Keratinocyte (primary cell): ENCODE data around the gene RELL1. TPM values are rescaled to one million over a fixed set of nuclear protein-coding genes. Genes with fewer than 3 reads are reported as not detected.

ENCODE experiments used
- DNase-seq: peaks from one replicate; pipeline ENCODE4 v3.0.0-alpha.2; 2011; ENCODE audit warnings: low read depth, missing footprints, low spot score
- FAIRE-seq: peaks from 2 replicates; lab custom pipeline; 2011; peaks lifted over from hg19 to GRCh38; lab: Jason Lieb, UNC
- H2AFZ ChIP-seq: 2 replicates; pipeline ENCODE4 v1.6.0; 2012; ENCODE audit warnings: low read length, control low read depth, inconsistent platforms; ENCODE audit not compliant: control insufficient read depth
- H3K27ac ChIP-seq: 2 replicates; pipeline ENCODE4 v1.5.1; 2011; ENCODE audit warnings: low read length; ENCODE audit not compliant: control insufficient read depth, insufficient read depth
- H3K27me3 ChIP-seq: 3 replicates; pipeline ENCODE4 v1.6.0; 2011; ENCODE audit warnings: low read length; ENCODE audit not compliant: control insufficient read depth, insufficient read depth; ENCODE audit errors: extremely low read depth
- H3K36me3 ChIP-seq, 2 experiments: 2 replicates in 1 of 2; 3 replicates in 1 of 2; pipeline ENCODE4 v1.5.1; 2011; ENCODE audit warnings: low read length in 2 of 2, mild to moderate bottlenecking in 1 of 2; ENCODE audit not compliant: control insufficient read depth in 2 of 2, insufficient read depth in 2 of 2; ENCODE audit errors: extremely low read depth in 1 of 2
- H3K4me1 ChIP-seq: 3 replicates; pipeline ENCODE4 v1.5.1; 2011; ENCODE audit warnings: low read length; ENCODE audit not compliant: control insufficient read depth, insufficient read depth; ENCODE audit errors: extremely low read depth
- H3K4me2 ChIP-seq: 3 replicates; pipeline ENCODE4 v1.6.0; 2011; ENCODE audit warnings: low read depth, low read length; ENCODE audit not compliant: control insufficient read depth, insufficient read depth; ENCODE audit errors: extremely low read depth
- H3K4me3 ChIP-seq, 3 experiments: fragments of 200-600 bp in 1 of 3; sonication (generic) in 1 of 3; 2 replicates in 2 of 3; 3 replicates in 1 of 3; pipeline ENCODE4 v1.5.1; 2011 to 2016; ENCODE audit warnings: low read length in 3 of 3, mild to moderate bottlenecking in 3 of 3, control low read depth in 2 of 3, inconsistent platforms in 1 of 3, low read depth in 1 of 3, mixed read lengths in 1 of 3, mixed run types in 1 of 3, moderate library complexity in 1 of 3; ENCODE audit not compliant: control insufficient read depth in 2 of 3, insufficient read depth in 2 of 3; ENCODE audit errors: extremely low read depth in 1 of 3
- H3K79me2 ChIP-seq: 2 replicates; pipeline ENCODE4 v1.6.0; 2012; ENCODE audit warnings: low read length; ENCODE audit not compliant: control insufficient read depth, insufficient read depth
- H3K9ac ChIP-seq: 3 replicates; pipeline ENCODE4 v1.6.0; 2011; ENCODE audit warnings: low read length; ENCODE audit not compliant: control insufficient read depth, insufficient read depth; ENCODE audit errors: extremely low read depth
- H3K9me1 ChIP-seq: 3 replicates; pipeline ENCODE4 v1.6.0; 2011; ENCODE audit warnings: low read length; ENCODE audit not compliant: control insufficient read depth, insufficient read depth; ENCODE audit errors: extremely low read depth
- H3K9me3 ChIP-seq: 2 replicates; pipeline ENCODE4 v1.5.1; 2012; ENCODE audit warnings: low read depth, low read length; ENCODE audit not compliant: control insufficient read depth
- H4K20me1 ChIP-seq: 3 replicates; pipeline ENCODE4 v1.6.0; 2011; ENCODE audit warnings: low read length; ENCODE audit not compliant: control insufficient read depth, insufficient read depth; ENCODE audit errors: extremely low read depth
- CTCF ChIP-seq, 3 experiments: IDR thresholded peaks in 1 of 3; conservative IDR thresholded peaks in 1 of 3; optimal IDR thresholded peaks in 1 of 3; 2 replicates in 2 of 3; 3 replicates in 1 of 3; pipeline versions ENCODE3 to v1.5.1; 2011; ENCODE audit warnings: low read length in 3 of 3, mild to moderate bottlenecking in 3 of 3, moderate library complexity in 2 of 3, control low read depth in 1 of 3, inconsistent platforms in 1 of 3; ENCODE audit not compliant: insufficient read depth in 2 of 3; ENCODE audit errors: extremely low read depth in 1 of 3
- EZH2 ChIP-seq: IDR thresholded peaks from one replicate; pipeline ENCODE4 v1.6.1; 2012; ENCODE audit warnings: inconsistent platforms, mild to moderate bottlenecking, low read length, moderate library complexity
- dilution Hi-C: fragments of 300-500 bp; cut with MboI; formaldehyde crosslinking; loops from one replicate; pipeline ENCODE4 v1.7.0; 2020; ENCODE audit warnings: low sequenced_read_pairs; ENCODE audit not compliant: extremely low pct_ligation_motif_present
- polyA plus RNA-seq, 5 experiments: library from polyadenylated mRNA; depleted of rRNA in 3 of 5; stranded (reverse) in 3 of 5; stranded (forward) in 1 of 5; unstranded in 1 of 5; fragments of >200 nt; gene quantifications; 1 replicate in 1 of 5; 2 replicates in 3 of 5; 3 replicates in 1 of 5; pipeline versions ENCODE4 v1.2.1 to v1.2.3, GENCODE V29; 2011 to 2012; ENCODE audit warnings: missing spikeins in 2 of 5, low read depth in 1 of 5, low replicate concordance in 1 of 5

The RELL1 gene
- polyA plus RNA-seq, 1 donor (not counting 4 experiments of a cell fraction or from before 2014, with no cell fraction given), result 9.3 TPM

GRCh38 chr4:37629713-37630112 is 56.5 kb downstream of the RELL1 start:
- FAIRE-seq (no peak), DNase-seq (no peak)
- Histone ChIP-seq H3K27me3 (no peaks in the 10 kb centered on the region), H3K9me1 (no peaks in the 10 kb centered on the region), H3K9me3 (no peaks in the 10 kb centered on the region), H3K9ac (no peak overlapping the region), H3K4me3 (no peak overlapping the region), H3K4me1 (no peaks in the 10 kb centered on the region), H3K27ac (no peak overlapping the region), H3K79me2 (no peaks in the 10 kb centered on the region), H4K20me1 (no peaks in the 10 kb centered on the region), H2AFZ (no peak overlapping the region), H3K36me3 (peaks cover 6 to 22% of the 10 kb centered on the region in 2 experiments), H3K4me2 (no peak overlapping the region)
- dilution Hi-C loops, result no loop called here
- no peak for TF ChIP-seq EZH2
- TF ChIP-seq CTCF (optimal IDR thresholded peaks at IDR 0.05 in 1 of 3, IDR thresholded peaks at IDR 0.05 in 1 of 3, conservative IDR thresholded peaks at IDR 0.05 in 1 of 3; ENCODE audit: extremely low read depth in 1 of 3, insufficient read depth in 2 of 3, low read length in 3 of 3), result no peak

GRCh38 chr4:37628977-37629609 is 57.1 kb downstream of the RELL1 start:
- peaks cover 6 to 18% of the 10 kb centered on the region in 2 experiments for H3K36me3 ChIP-seq
- H3K9me3 ChIP-seq, result no peaks in the 10 kb centered on the region
- FAIRE-seq (no peak), DNase-seq (no peak)
- no peak overlapping the region for H2AFZ ChIP-seq
- H3K27ac ChIP-seq, result no peak overlapping the region
- no peaks in the 10 kb centered on the region for H4K20me1 ChIP-seq
- no peak overlapping the region for H3K4me3 ChIP-seq
- no peaks in the 10 kb centered on the region for H3K27me3 ChIP-seq
- H3K4me2 ChIP-seq, result no peak overlapping the region
- no peaks in the 10 kb centered on the region for H3K79me2 ChIP-seq
- no peaks in the 10 kb centered on the region for H3K4me1 ChIP-seq
- TF ChIP-seq CTCF (optimal IDR thresholded peaks at IDR 0.05 in 1 of 3, IDR thresholded peaks at IDR 0.05 in 1 of 3, conservative IDR thresholded peaks at IDR 0.05 in 1 of 3; ENCODE audit: extremely low read depth in 1 of 3, insufficient read depth in 2 of 3, low read length in 3 of 3) (no peak), EZH2 (no peak)
- dilution Hi-C loops, result no loop called here
- no peaks in the 10 kb centered on the region for H3K9me1 ChIP-seq
- H3K9ac ChIP-seq, result no peak overlapping the region
